GM12878 (cell line): ENCODE measurements around the gene RAB8A. TPM values are rescaled to one million over a fixed set of nuclear protein-coding genes. Genes with fewer than 3 reads are reported as not detected.
A peak's percentile ranks its signal among the peaks of the same experiment; 100 is the strongest.

Experiments used
- ATAC-seq: fragments of 200-7000 bp; cut with Tn5 transposase; 3 replicates; pipeline ENCODE4 v1.9.1; 2020; ENCODE audit warnings: mild to moderate bottlenecking, moderate library complexity
- BruUV-seq: library from RNA; stranded (reverse); fragments of 400-500 nt; replicated peaks from 2 replicates; lab custom pipeline; 2021; lab: Mats Ljungman, UMichigan
- CTCF ChIA-PET: fragments of 300-600 bp; sonication (Branson Sonifier 250); formaldehyde crosslinking; extraction: SDS; loops from one replicate; lab custom pipeline; 2021; ENCODE audit warnings: inconsistent platforms; lab: Yijun Ruan, JAX
- POLR2A ChIA-PET: fragments of 350-600 bp; formaldehyde crosslinking; extraction: SDS; loops from one replicate; lab custom pipeline; 2021; ENCODE audit warnings: inconsistent platforms; lab: Charles Lee
- RAD21 ChIA-PET: fragments of 300-600 bp; sonication (Branson Sonifier 250); formaldehyde crosslinking; loops from one replicate; lab custom pipeline; 2023; ENCODE audit warnings: antibody characterized with exemption; ENCODE audit not compliant: unreplicated experiment; lab: Charles Lee
- SMC1A ChIA-PET: fragments of 300-600 bp; sonication (Branson Sonifier 250); formaldehyde crosslinking; loops from one replicate; lab custom pipeline; 2023; ENCODE audit not compliant: unreplicated experiment, uncharacterized antibody; lab: Charles Lee
- DNase-seq: peaks from one replicate; pipeline ENCODE4 v3.0.0-alpha.2; 2011; ENCODE audit warnings: low read depth, low spot score
- FAIRE-seq: peaks from 3 replicates; lab custom pipeline; 2011; peaks lifted over from hg19 to GRCh38; lab: Jason Lieb, UNC
- H2AFZ ChIP-seq: 2 replicates; pipeline ENCODE4 v1.6.0; 2011; ENCODE audit warnings: low read depth, low read length, control low read depth; ENCODE audit not compliant: control insufficient read depth
- H3K27ac ChIP-seq: 2 replicates; pipeline ENCODE4 v1.5.1; 2011; ENCODE audit warnings: control low read depth; ENCODE audit not compliant: control insufficient read depth, insufficient read depth
- H3K27me3 ChIP-seq, 2 experiments: replicated peaks in 1 of 2; 2 replicates each; pipeline versions ENCODE4 v1.6.0 to v1.6.1; 2011; ENCODE audit warnings: low read length in 1 of 2; ENCODE audit not compliant: control insufficient read depth in 2 of 2, insufficient read depth in 2 of 2
- H3K36me3 ChIP-seq, 2 experiments: 2 replicates each; pipeline ENCODE4 v1.5.1; 2011; ENCODE audit warnings: low read length in 1 of 2; ENCODE audit not compliant: control insufficient read depth in 2 of 2, insufficient read depth in 2 of 2
- H3K4me1 ChIP-seq: 2 replicates; pipeline ENCODE4 v1.6.1; 2011; ENCODE audit warnings: mild to moderate bottlenecking, low read length, moderate library complexity, mixed read lengths; ENCODE audit not compliant: control insufficient read depth, insufficient read depth
- H3K4me2 ChIP-seq: 2 replicates; pipeline ENCODE4 v1.6.0; 2011; ENCODE audit warnings: control low read depth; ENCODE audit not compliant: control insufficient read depth, insufficient read depth
- H3K4me3 ChIP-seq: fragments of 200-600 bp; sonication (generic); 2 replicates; pipeline ENCODE4 v1.5.1; 2016
- H3K79me2 ChIP-seq: 2 replicates; pipeline ENCODE4 v1.6.0; 2011; ENCODE audit warnings: low read length; ENCODE audit not compliant: control insufficient read depth, insufficient read depth
- H3K9ac ChIP-seq: 2 replicates; pipeline ENCODE4 v1.8.0; 2011; ENCODE audit warnings: low read length, control low read depth, mixed read lengths; ENCODE audit not compliant: control insufficient read depth, insufficient read depth
- H3K9me3 ChIP-seq: replicated peaks from 3 replicates; pipeline ENCODE4 v1.5.1; 2011; ENCODE audit warnings: mild to moderate bottlenecking, low read length; ENCODE audit not compliant: control insufficient read depth, insufficient read depth
- H4K20me1 ChIP-seq: 2 replicates; pipeline ENCODE4 v1.6.0; 2011; ENCODE audit not compliant: control insufficient read depth, insufficient read depth
- ATF3 ChIP-seq: IDR thresholded peaks from 2 replicates; pipeline ENCODE4 v1.6.1; 2011; ENCODE audit warnings: low read depth, mild to moderate bottlenecking, low read length, moderate library complexity, borderline replicate concordance; ENCODE audit errors: extremely low read depth
- BCL11A ChIP-seq: IDR thresholded peaks from 2 replicates; pipeline ENCODE4 v1.6.1; 2011; ENCODE audit warnings: low read depth, low read length
- BCLAF1 ChIP-seq: fragments of 450-650 bp; IDR thresholded peaks from 2 replicates; pipeline ENCODE4 v1.6.1; 2017; ENCODE audit warnings: antibody characterized with exemption, mild to moderate bottlenecking, moderate library complexity
- CHD2 ChIP-seq: IDR thresholded peaks from 2 replicates; pipeline ENCODE4 v1.6.1; 2011; ENCODE audit warnings: low read depth, low read length, improper control_type of control experiment, borderline replicate concordance
- CHD4 ChIP-seq: fragments of 200-600 bp; sonication (generic); IDR thresholded peaks from 2 replicates; pipeline ENCODE4 v1.6.1; 2016; ENCODE audit warnings: mild to moderate bottlenecking
- CTCF ChIP-seq, 3 experiments: IDR thresholded peaks in 2 of 3; conservative IDR thresholded peaks in 1 of 3; 2 replicates each; pipeline ENCODE4 v1.5.1; 2011; ENCODE audit warnings: low read depth in 3 of 3, low read length in 3 of 3, mild to moderate bottlenecking in 3 of 3, control low read depth in 2 of 3, moderate library complexity in 2 of 3, inconsistent platforms in 1 of 3, mixed read lengths in 1 of 3; ENCODE audit not compliant: control insufficient read depth in 2 of 3, insufficient read depth in 1 of 3; ENCODE audit errors: extremely low read depth in 1 of 3
- EED ChIP-seq: sonication (generic); IDR thresholded peaks from 2 replicates; pipeline ENCODE4 v1.6.1; 2016; ENCODE audit warnings: antibody characterized with exemption, low read depth
- EGR1 ChIP-seq, 2 experiments: IDR thresholded peaks; 1 replicate in 1 of 2; 2 replicates in 1 of 2; pipeline ENCODE4 v1.6.1; 2011 to 2012; ENCODE audit warnings: low read depth in 2 of 2, low read length in 2 of 2, borderline replicate concordance in 1 of 2, mild to moderate bottlenecking in 1 of 2, moderate library complexity in 1 of 2
- EZH2 ChIP-seq: IDR thresholded peaks from 2 replicates; pipeline ENCODE4 v1.6.1; 2012; ENCODE audit warnings: low read depth, mild to moderate bottlenecking, control low read depth, inconsistent platforms, low read length, borderline replicate concordance; ENCODE audit not compliant: control insufficient read depth
- HSF1 ChIP-seq: fragments of 150-350 bp; IDR thresholded peaks from 2 replicates; pipeline ENCODE4 v1.6.1; 2014; ENCODE audit warnings: mild to moderate bottlenecking, low read depth, low read length
- JUND ChIP-seq: IDR thresholded peaks from 2 replicates; pipeline ENCODE4 v1.6.1; 2012; ENCODE audit warnings: low read depth, mild to moderate bottlenecking, low read length, improper control_type of control experiment, moderate library complexity
- NR2F1 ChIP-seq: fragments of 450-650 bp; conservative IDR thresholded peaks from 2 replicates; pipeline ENCODE4 v1.6.1; 2017; ENCODE audit warnings: mild to moderate bottlenecking
- RCOR1 ChIP-seq: conservative IDR thresholded peaks from 2 replicates; pipeline ENCODE4 v1.6.1; 2012; ENCODE audit warnings: low read depth, low read length, improper control_type of control experiment
- RELA ChIP-seq: fragments of 450-650 bp; IDR thresholded peaks from 2 replicates; pipeline ENCODE4 v1.8.0; 2014; ENCODE audit warnings: borderline replicate concordance; ENCODE audit not compliant: partially characterized antibody
- ZSCAN29 ChIP-seq: fragments of 450-650 bp; IDR thresholded peaks from 2 replicates; pipeline ENCODE4 v1.6.1; 2017; ENCODE audit warnings: mild to moderate bottlenecking, moderate library complexity
- WGBS: methylation state at CpG from one replicate; pipeline ENCODE4 v1.1.6; 2016; ENCODE audit warnings: low lambda C conversion rate; ENCODE audit not compliant: insufficient replicate concordance, insufficient coverage; ENCODE audit errors: missing lambda C conversion rate; 5-methylcytosine and 5-hydroxymethylcytosine counted together
- in situ Hi-C: fragments of 300-500 bp; cut with MboI; formaldehyde crosslinking; loops from 9 replicates; pipeline ENCODE4 v1.14.3; 2018; ENCODE audit warnings: mixed read lengths
- intact Hi-C: fragments of 100-400 bp; cut with micrococcal nuclease; formaldehyde crosslinking; loops from one replicate; pipeline ENCODE4 v1.14.2; 2022; ENCODE audit not compliant: unreplicated experiment
- polyA plus RNA-seq, 11 experiments: library from polyadenylated mRNA; depleted of rRNA in 4 of 11; unstranded in 6 of 11; stranded (reverse) in 5 of 11; fragments of >200 nt; fragmentation: Nextera tagmentation in 4 of 11; fragmentation: Illumina TruSeq in 1 of 11; extraction: Ambion mirVana in 4 of 11; extraction: Trizol in 1 of 11; gene quantifications; 1 replicate in 1 of 11; 2 replicates in 10 of 11; pipeline versions ENCODE4 v1.2.1 to v1.2.3, GENCODE V29; 2011 to 2016; ENCODE audit warnings: inconsistent platforms in 2 of 11, missing spikeins in 2 of 11, low read depth in 1 of 11
- total RNA-seq, 4 experiments: library from RNA; depleted of rRNA in 3 of 4; stranded (reverse); fragments of >200 nt in 3 of 4; fragmentation: Illumina TruSeq in 1 of 4; extraction: Trizol in 1 of 4; gene quantifications; 2 replicates each; pipeline versions ENCODE4 v1.2.1 to v1.2.3, GENCODE V29; 2013 to 2021

The RAB8A gene
- total and polyA plus RNA-seq, 10 of the 15 experiments (the other 5 are each of a cell fraction or from before 2014, with no cell fraction given) = 23.9 to 314 (median 185) TPM

- Histone ChIP-seq H3K79me2 (peaks cover 56% of the 10 kb centered on the region), H2AFZ (peak overlapping the region; percentile 37), H3K27ac (peak overlapping the region; percentile 97), H3K9me3 (no peaks in the 10 kb centered on the region), H4K20me1 (no peaks in the 10 kb centered on the region), H3K4me2 (peak overlapping the region; percentile 94), H3K27me3 (no peaks in the 10 kb centered on the region), H3K36me3 (peaks cover 0 to under 1% of the 10 kb centered on the region in 2 experiments; a peak in 1 of 4 replicates), H3K9ac (peak overlapping the region; percentile 96), H3K4me1 (peaks cover 13% of the 10 kb centered on the region), H3K4me3 (peak overlapping the region; percentile 87)
- FAIRE-seq (no peak), ATAC-seq (peak; percentile 2), DNase-seq (no peak)
- in situ Hi-C loops = no loop called here
- intact Hi-C loops = loop anchor here (5.0 kb wide), 2 partner anchors 372 to 512 kb away; no protein-coding TSS in a partner anchor
- BruUV-seq = TSS peak; percentile 72
- ChIA-PET CTCF (interaction anchor here (0.8 to 6.8 kb wide), 10 partner anchors 11 to 446 kb away, joined by 3 to 45 read pairs (median 6); partner anchors contain the start of gene FAM32A), SMC1A (interaction anchor here (0.6 to 4.0 kb wide), 7 partner anchors 9 to 109 kb away, joined by 3 to 13 read pairs (median 4); partner anchors contain the start of genes FAM32A and HSH2D), RAD21 (interaction anchor here (0.8 to 1.8 kb wide), 9 partner anchors 10 to 110 kb away, joined by 3 to 7 read pairs (median 4); partner anchors contain the start of genes FAM32A and HSH2D), POLR2A (interaction anchor here (0.6 to 4.1 kb wide), 10 partner anchors 35 to 742 kb away, joined by 3 to 36 read pairs (median 4); partner anchors contain the start of genes AP1M1, FAM32A and HSH2D)
- WGBS = 21% methylated on average over 21 of the region's 21 CpGs
- no peak for TF ChIP-seq JUND
- TF ChIP-seq NR2F1 = no peak; the same call in 1 of the 2 replicates
- no peak for TF ChIP-seq BCL11A
- no peak for TF ChIP-seq ATF3
- TF ChIP-seq EGR1 (IDR thresholded peaks at IDR 0.05; ENCODE audit: borderline replicate concordance in 1 of 2, low read depth in 2 of 2, low read length in 2 of 2) = no peak
- TF ChIP-seq RELA = no peak
- TF ChIP-seq RCOR1 = no peak
- no peak for TF ChIP-seq CTCF (IDR thresholded peaks at IDR 0.05 in 2 of 3, conservative IDR thresholded peaks at IDR 0.05 in 1 of 3; ENCODE audit: control insufficient read depth in 2 of 3, extremely low read depth in 1 of 3, insufficient read depth in 1 of 3, low read depth in 3 of 3, low read length in 3 of 3)
- TF ChIP-seq HSF1 = no peak
- no peak for TF ChIP-seq CHD4
- no peak for TF ChIP-seq BCLAF1
- no peak for TF ChIP-seq EED
- no peak for TF ChIP-seq CHD2
- TF ChIP-seq ZSCAN29 = no peak
- TF ChIP-seq EZH2 = no peak
Observed at GRCh38 chr19:16075430-16076153, 36.1 kb upstream of the RAB8A start.
